DND-41 (cell line): ENCODE results near the gene TCEAL4.

Source experiments
- EZH2 ChIP-seq: IDR thresholded peaks from 3 replicates; pipeline ENCODE4 v1.6.1; 2012; ENCODE audit warnings: borderline replicate concordance, low read depth, mild to moderate bottlenecking, moderate library complexity, low read length, inconsistent platforms; ENCODE audit not compliant: severe bottlenecking
- TF ChIP-seq, protein P1 (sequence below): IDR thresholded peaks from 2 replicates; pipeline ENCODE4 v1.5.1; 2012; ENCODE audit warnings: borderline replicate concordance, low read length, moderate library complexity, mild to moderate bottlenecking; ENCODE audit not compliant: poor library complexity, severe bottlenecking; ENCODE audit errors: extremely low read depth

DNA sequence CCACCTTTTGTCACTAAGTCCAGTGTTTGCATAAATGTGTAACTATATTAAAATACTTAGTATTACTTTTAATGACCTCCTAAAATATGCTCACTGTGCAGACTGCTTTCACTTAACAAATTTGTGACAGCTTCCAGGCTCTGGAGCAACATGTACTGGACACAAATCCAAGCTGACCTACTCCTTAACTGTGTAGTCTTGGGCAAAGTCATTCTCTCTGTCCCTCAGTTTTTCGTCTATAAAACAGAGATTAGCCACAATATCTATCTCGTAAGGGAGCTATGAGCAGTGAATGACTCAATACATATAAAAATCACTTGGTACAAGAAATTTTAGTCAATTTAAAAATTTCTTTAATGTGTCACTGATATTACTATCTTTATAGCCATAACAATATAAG, 45.6 kb upstream of the TCEAL4 start:
- TF ChIP-seq, protein P1, sequence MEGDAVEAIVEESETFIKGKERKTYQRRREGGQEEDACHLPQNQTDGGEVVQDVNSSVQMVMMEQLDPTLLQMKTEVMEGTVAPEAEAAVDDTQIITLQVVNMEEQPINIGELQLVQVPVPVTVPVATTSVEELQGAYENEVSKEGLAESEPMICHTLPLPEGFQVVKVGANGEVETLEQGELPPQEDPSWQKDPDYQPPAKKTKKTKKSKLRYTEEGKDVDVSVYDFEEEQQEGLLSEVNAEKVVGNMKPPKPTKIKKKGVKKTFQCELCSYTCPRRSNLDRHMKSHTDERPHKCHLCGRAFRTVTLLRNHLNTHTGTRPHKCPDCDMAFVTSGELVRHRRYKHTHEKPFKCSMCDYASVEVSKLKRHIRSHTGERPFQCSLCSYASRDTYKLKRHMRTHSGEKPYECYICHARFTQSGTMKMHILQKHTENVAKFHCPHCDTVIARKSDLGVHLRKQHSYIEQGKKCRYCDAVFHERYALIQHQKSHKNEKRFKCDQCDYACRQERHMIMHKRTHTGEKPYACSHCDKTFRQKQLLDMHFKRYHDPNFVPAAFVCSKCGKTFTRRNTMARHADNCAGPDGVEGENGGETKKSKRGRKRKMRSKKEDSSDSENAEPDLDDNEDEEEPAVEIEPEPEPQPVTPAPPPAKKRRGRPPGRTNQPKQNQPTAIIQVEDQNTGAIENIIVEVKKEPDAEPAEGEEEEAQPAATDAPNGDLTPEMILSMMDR = no peak
- TF ChIP-seq EZH2 = no peak
